HG02938 (cell line): ENCODE data around the gene ROCK1.
"Not testable (repeated sequence)": the region's sequence is repeated elsewhere in the genome, so short reads cannot be mapped to it uniquely, and the experiment has no call there.

Source experiments
- ATAC-seq: cut with Tn5 transposase; IDR thresholded peaks from one replicate; pipeline ENCODE4 v1.9.1; 2021; ENCODE audit warnings: mild to moderate bottlenecking, moderate library complexity; ENCODE audit not compliant: unreplicated experiment

Gene ROCK1

GRCh38 chr18:21056545-21056944 lies 55.1 kb downstream of the ROCK1 start:
- no peak for ATAC-seq

GRCh38 chr18:21054252-21054821 lies 57.3 kb downstream of the ROCK1 start:
- ATAC-seq = no peak

GRCh38 chr18:21053127-21053526 lies 58.5 kb downstream of the ROCK1 start:
- ATAC-seq = no peak

- no peak for ATAC-seq
Observed at GRCh38 chr18:21052385-21052784, 59.2 kb downstream of the ROCK1 start.

GRCh38 chr18:21051620-21052019 lies 60.0 kb downstream of the ROCK1 start:
- no peak for ATAC-seq

GRCh38 chr18:21049306-21049705 lies 62.3 kb downstream of the ROCK1 start:
- ATAC-seq = no peak

GRCh38 chr18:21047126-21047525 lies 64.5 kb downstream of the ROCK1 start:
- ATAC-seq = no peak

- ATAC-seq = no peak
Observed at GRCh38 chr18:21040466-21040865, 71.1 kb downstream of the ROCK1 start.

GRCh38 chr18:21038201-21038600 lies 73.4 kb downstream of the ROCK1 start:
- no peak for ATAC-seq

GRCh38 chr18:21031845-21032244 lies 79.8 kb downstream of the ROCK1 start:
- ATAC-seq = no peak

- ATAC-seq = not testable (repeated sequence)
Observed at GRCh38 chr18:21018257-21018656, 93.4 kb downstream of the ROCK1 start.

- ATAC-seq = no peak
Observed at GRCh38 chr18:21012308-21012707, 99.3 kb downstream of the ROCK1 start.

- ATAC-seq = no peak
Observed at GRCh38 chr18:21004726-21005125, 106.9 kb downstream of the ROCK1 start.

- no peak for ATAC-seq
Observed at GRCh38 chr18:21000667-21001066, 110.9 kb downstream of the ROCK1 start.

- ATAC-seq = no peak
Observed at GRCh38 chr18:20997371-20997770, 114.2 kb downstream of the ROCK1 start.

GRCh38 chr18:20996418-20996817 lies 115.2 kb downstream of the ROCK1 start:
- no peak for ATAC-seq

- ATAC-seq = no peak
Observed at GRCh38 chr18:20988726-20989125, 122.9 kb downstream of the ROCK1 start.

- ATAC-seq = no peak
Observed at GRCh38 chr18:20975077-20975476, 136.5 kb downstream of the ROCK1 start.

GRCh38 chr18:20971886-20972267 lies 139.7 kb downstream of the ROCK1 start:
- no peak for ATAC-seq

GRCh38 chr18:20966795-20967194 lies 144.8 kb downstream of the ROCK1 start:
- ATAC-seq = no peak

- ATAC-seq = no peak
Observed at GRCh38 chr18:20963027-20963426, 148.6 kb downstream of the ROCK1 start.

- ATAC-seq = no peak
Observed at GRCh38 chr18:20960735-20961134, 150.9 kb downstream of the ROCK1 start.

GRCh38 chr18:20950827-20951226 lies 160.8 kb downstream of the ROCK1 start:
- not testable (repeated sequence) for ATAC-seq
